Measurements from ENCODE around the gene TIMP2. TPM values are rescaled to one million over a fixed set of nuclear protein-coding genes. Genes with fewer than 3 reads are reported as not detected.

The TIMP2 gene
- total and polyA plus RNA-seq, 2 of the 13 experiments (the other 11 are each of a cell fraction or from before 2014, with no cell fraction given), result 3.8 to 8.5 TPM

DNA sequence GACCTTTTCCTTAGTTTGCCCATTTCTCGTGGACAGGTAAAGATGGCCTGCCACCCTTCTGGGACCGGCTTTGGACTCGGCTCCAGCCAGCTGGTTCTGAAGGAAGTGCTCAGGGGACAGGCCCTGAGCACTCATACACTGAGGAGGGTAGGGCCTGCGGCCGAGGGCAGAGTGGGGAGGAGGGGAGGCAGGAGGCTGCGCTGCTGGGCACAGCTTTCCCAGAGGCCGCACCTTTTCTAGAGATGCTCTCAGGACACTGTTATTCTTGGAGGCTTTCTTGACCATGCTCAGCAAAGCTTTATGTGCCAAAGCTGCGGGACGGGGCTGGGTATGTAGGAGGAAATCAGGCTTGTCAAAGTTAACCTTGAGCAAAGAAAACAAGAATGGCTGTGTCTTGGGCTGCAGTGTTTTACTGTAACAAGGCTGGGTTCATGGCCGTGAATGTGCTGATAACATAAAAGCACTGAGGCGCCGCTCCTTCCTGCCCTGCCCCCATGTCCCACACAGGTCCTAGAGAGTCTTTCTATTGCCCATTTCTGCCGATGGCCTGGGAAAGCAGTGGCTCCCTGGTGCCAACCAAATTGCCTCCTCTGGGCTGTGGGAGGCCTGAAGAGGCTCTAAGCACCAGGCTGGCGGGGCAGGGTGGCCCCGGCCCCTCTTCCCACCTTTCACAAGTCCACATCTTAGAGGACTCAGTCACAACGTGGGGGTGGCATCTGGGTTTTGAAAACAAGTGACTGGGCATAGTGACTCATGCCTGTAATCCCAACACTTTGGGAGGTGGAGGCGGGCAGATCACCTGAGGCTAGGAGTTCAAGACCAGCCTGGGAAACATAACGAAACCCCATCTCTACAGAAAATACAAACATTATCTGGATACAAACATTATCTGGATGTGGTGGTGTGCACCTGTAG, 22.3 kb upstream of the TIMP2 start (continued):
- TF ChIP-seq, protein P1, sequence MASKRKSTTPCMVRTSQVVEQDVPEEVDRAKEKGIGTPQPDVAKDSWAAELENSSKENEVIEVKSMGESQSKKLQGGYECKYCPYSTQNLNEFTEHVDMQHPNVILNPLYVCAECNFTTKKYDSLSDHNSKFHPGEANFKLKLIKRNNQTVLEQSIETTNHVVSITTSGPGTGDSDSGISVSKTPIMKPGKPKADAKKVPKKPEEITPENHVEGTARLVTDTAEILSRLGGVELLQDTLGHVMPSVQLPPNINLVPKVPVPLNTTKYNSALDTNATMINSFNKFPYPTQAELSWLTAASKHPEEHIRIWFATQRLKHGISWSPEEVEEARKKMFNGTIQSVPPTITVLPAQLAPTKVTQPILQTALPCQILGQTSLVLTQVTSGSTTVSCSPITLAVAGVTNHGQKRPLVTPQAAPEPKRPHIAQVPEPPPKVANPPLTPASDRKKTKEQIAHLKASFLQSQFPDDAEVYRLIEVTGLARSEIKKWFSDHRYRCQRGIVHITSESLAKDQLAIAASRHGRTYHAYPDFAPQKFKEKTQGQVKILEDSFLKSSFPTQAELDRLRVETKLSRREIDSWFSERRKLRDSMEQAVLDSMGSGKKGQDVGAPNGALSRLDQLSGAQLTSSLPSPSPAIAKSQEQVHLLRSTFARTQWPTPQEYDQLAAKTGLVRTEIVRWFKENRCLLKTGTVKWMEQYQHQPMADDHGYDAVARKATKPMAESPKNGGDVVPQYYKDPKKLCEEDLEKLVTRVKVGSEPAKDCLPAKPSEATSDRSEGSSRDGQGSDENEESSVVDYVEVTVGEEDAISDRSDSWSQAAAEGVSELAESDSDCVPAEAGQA (IDR thresholded peaks at IDR 0.05; ENCODE audit: low read depth), result no peak
- TF ChIP-seq, protein P1 (CRISPR knock-in tag; IDR thresholded peaks at IDR 0.05; ENCODE audit: borderline replicate concordance), result no peak
- TF ChIP-seq ZNF431 (CRISPR knock-in tag; IDR thresholded peaks at IDR 0.05; ENCODE audit: borderline replicate concordance, low read depth) (no peak), NBN (conservative IDR thresholded peaks at IDR 0.05) (no peak), PHF20 (CRISPR knock-in tag; IDR thresholded peaks at IDR 0.05) (no peak), JDP2 (CRISPR knock-in tag; IDR thresholded peaks at IDR 0.05; ENCODE audit: borderline replicate concordance) (no peak), NFRKB (IDR thresholded peaks at IDR 0.05) (no peak), ZNF260 (CRISPR knock-in tag; IDR thresholded peaks at IDR 0.05; ENCODE audit: borderline replicate concordance, low read depth) (no peak), ZNF569 (CRISPR knock-in tag; IDR thresholded peaks at IDR 0.05; ENCODE audit: borderline replicate concordance) (no peak), FIP1L1 (IDR thresholded peaks at IDR 0.05; ENCODE audit: borderline replicate concordance, insufficient read depth, low read depth, low read length) (no peak)
- TF ChIP-seq, protein P2, sequence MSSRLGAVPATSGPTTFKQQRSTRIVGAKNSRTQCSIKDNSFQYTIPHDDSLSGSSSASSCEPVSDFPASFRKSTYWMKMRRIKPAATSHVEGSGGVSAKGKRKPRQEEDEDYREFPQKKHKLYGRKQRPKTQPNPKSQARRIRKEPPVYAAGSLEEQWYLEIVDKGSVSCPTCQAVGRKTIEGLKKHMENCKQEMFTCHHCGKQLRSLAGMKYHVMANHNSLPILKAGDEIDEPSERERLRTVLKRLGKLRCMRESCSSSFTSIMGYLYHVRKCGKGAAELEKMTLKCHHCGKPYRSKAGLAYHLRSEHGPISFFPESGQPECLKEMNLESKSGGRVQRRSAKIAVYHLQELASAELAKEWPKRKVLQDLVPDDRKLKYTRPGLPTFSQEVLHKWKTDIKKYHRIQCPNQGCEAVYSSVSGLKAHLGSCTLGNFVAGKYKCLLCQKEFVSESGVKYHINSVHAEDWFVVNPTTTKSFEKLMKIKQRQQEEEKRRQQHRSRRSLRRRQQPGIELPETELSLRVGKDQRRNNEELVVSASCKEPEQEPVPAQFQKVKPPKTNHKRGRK (CRISPR knock-in tag; IDR thresholded peaks at IDR 0.05), result no peak
- TF ChIP-seq, protein P3, sequence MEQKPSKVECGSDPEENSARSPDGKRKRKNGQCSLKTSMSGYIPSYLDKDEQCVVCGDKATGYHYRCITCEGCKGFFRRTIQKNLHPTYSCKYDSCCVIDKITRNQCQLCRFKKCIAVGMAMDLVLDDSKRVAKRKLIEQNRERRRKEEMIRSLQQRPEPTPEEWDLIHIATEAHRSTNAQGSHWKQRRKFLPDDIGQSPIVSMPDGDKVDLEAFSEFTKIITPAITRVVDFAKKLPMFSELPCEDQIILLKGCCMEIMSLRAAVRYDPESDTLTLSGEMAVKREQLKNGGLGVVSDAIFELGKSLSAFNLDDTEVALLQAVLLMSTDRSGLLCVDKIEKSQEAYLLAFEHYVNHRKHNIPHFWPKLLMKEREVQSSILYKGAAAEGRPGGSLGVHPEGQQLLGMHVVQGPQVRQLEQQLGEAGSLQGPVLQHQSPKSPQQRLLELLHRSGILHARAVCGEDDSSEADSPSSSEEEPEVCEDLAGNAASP (CRISPR knock-in tag; IDR thresholded peaks at IDR 0.05; ENCODE audit: borderline replicate concordance), result no peak; the same call in 1 of the 2 replicates
- TF ChIP-seq, protein P4, sequence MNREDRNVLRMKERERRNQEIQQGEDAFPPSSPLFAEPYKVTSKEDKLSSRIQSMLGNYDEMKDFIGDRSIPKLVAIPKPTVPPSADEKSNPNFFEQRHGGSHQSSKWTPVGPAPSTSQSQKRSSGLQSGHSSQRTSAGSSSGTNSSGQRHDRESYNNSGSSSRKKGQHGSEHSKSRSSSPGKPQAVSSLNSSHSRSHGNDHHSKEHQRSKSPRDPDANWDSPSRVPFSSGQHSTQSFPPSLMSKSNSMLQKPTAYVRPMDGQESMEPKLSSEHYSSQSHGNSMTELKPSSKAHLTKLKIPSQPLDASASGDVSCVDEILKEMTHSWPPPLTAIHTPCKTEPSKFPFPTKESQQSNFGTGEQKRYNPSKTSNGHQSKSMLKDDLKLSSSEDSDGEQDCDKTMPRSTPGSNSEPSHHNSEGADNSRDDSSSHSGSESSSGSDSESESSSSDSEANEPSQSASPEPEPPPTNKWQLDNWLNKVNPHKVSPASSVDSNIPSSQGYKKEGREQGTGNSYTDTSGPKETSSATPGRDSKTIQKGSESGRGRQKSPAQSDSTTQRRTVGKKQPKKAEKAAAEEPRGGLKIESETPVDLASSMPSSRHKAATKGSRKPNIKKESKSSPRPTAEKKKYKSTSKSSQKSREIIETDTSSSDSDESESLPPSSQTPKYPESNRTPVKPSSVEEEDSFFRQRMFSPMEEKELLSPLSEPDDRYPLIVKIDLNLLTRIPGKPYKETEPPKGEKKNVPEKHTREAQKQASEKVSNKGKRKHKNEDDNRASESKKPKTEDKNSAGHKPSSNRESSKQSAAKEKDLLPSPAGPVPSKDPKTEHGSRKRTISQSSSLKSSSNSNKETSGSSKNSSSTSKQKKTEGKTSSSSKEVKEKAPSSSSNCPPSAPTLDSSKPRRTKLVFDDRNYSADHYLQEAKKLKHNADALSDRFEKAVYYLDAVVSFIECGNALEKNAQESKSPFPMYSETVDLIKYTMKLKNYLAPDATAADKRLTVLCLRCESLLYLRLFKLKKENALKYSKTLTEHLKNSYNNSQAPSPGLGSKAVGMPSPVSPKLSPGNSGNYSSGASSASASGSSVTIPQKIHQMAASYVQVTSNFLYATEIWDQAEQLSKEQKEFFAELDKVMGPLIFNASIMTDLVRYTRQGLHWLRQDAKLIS (CRISPR knock-in tag; IDR thresholded peaks at IDR 0.05), result no peak
